SKM-1 (cell line): ENCODE results near the gene ENTHD1.

Experiments
- DNase-seq: peaks from one replicate; lab custom pipeline; 2025; ENCODE audit not compliant: unreplicated experiment; lab: John Stamatoyannopoulos, UW

The ENTHD1 gene

GRCh38 chr22:39797528-39798147 is 95.9 kb downstream of the ENTHD1 start:
- no peak for DNase-seq

GRCh38 chr22:39789788-39790187 is 103.8 kb downstream of the ENTHD1 start:
- no peak for DNase-seq

- DNase-seq: no peak
Observed at GRCh38 chr22:39785232-39785631, 108.3 kb downstream of the ENTHD1 start.

DNA sequence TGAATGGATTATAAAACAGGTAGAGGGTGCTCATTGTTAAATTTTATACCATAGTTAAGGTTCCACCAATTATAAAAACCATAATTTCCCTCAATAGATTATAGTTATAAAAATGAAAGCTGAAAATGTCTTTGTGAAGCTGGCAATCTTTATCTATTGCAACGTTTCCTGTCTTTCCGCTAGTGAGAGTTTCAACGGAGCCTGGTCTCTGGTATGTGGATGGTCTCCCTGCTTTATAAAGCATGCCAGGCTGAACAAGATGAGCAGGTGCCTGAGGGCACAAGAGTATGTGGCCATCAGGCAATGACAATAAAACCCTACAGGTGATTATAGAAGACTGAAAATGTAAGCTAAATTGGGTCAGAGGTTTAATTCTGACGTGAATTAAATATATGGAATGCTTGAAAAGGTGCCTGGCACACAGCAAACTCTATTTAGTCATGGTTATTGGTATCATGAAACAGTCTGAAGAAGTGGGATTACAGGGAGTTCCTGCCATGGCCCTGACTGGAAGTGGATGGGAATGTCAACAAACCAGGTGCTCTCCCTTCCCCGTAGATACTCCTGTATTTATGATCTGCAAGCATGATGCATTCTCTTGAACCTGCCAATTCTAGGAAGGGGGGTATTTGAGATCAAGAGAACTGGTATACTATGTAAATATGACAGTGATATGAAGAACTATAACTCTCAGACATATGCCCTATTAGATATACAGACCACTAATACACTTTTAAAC is 115.7 kb downstream of the ENTHD1 start:
- no peak for DNase-seq

DNA sequence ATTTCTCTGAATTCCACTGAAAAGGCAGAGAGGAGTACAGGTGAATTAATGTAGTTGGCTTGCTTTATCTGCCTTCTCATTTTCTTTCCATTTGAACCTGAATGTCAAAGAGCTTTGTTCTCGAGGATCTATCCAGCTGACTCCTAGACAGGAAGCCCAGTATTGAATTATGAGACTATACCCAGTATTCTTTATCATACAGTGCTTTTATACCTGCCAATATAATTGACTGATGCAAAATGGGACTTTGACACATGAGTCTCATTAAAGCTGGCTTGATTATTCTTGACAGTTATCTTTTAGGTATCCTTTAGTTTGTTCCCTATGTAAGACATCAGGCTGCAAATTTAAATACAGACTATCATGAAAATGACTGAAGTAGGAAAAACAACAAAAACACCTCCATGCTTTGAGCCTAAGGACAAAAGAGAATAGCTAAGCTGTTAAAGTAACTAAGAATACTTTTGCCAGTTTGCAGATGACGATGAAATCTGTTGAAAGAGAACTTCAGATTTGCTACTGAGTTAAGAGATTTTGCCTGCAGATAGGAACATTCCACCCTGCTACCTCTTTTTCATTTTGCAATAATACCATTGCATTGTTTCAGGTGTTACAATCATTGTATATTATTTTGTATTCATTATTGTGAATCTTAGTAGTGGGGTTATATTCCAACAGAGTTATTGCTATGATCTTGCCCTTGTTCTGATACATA is 117.1 kb downstream of the ENTHD1 start:
- DNase-seq: no peak

- no peak for DNase-seq
Observed at GRCh38 chr22:39773976-39774539, 119.5 kb downstream of the ENTHD1 start.

GRCh38 chr22:39773503-39773902 is 120.1 kb downstream of the ENTHD1 start:
- no peak for DNase-seq

GRCh38 chr22:39771486-39771885 is 122.1 kb downstream of the ENTHD1 start:
- DNase-seq: no peak

- DNase-seq: no peak
Observed at GRCh38 chr22:39765661-39766060, 127.9 kb downstream of the ENTHD1 start.

DNA sequence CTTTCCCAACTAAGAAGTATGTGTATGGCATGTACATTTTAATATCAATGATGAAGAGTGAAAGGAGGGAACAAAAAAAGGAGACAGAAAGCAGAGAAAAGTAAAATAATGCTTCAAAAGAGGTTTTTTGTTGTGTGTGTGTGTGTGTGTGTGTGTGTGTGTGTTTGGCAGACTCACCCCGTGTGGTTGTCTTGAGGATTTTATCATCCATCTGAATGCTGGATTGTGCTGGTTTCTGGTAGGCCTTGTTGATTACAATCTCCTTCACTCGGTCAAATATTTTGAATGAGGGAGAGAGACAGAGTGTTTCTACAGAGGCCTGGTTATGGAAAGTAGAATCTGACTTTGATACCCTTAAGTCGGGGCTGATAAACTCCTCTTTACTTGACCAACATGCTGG is 128.5 kb downstream of the ENTHD1 start:
- DNase-seq: no peak

DNA sequence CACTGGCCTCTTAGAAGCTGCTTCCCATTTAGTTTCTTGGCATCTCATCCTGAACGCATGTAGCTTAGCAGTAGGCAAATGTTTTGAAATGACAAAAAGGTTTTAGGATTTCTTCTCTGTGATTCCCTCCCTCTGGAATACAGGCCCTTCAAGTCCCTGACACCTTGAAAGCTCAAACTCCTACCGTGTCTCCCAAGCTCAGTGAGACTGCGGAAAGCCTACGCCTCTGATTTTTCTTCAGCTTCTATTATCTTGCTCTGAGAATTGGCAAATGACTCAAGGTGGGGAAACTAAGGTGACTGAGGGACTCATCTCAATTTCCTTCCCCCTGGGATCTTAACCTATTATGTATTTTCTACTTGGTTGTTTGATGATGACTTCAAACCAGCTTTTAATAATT is 130.3 kb downstream of the ENTHD1 start:
- DNase-seq: no peak

DNA sequence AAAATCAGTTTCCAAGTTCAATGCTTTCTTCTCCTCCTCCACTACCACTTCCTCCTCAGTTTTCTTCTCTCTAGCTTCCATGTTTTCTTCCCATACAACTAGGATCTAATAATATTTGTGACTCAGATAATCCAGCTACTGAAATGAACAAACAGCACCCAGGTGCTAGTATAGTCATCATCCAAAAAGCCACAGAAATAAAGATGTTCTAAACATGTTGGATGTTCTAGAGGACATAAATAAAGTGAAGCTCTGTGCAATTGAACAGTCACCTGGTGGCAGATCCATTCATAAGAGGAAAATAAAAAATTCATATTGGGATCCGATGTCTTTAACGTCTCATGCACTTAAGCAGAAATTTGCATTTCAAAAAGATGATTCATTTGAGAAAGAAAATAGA is 142.8 kb downstream of the ENTHD1 start:
- DNase-seq: no peak

DNA sequence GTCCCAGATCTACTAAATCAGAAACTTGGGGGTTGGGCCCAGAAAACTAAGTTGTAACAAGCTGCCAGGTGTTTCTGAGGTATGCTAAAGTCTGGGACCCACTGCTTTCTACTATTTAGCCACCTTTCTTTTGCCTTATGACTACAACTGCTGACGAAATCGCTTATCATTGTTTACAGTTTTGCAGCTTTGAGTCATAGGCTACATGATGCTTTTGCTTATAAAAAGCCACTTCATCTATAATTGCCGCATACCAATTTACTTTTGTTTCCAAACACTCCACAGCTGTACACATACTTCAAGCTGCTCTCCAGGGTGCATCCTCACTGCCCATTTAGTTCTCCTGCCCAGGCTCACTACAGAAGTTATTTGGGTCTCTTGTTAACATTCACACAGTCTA is 144.7 kb downstream of the ENTHD1 start:
- DNase-seq: no peak

DNA sequence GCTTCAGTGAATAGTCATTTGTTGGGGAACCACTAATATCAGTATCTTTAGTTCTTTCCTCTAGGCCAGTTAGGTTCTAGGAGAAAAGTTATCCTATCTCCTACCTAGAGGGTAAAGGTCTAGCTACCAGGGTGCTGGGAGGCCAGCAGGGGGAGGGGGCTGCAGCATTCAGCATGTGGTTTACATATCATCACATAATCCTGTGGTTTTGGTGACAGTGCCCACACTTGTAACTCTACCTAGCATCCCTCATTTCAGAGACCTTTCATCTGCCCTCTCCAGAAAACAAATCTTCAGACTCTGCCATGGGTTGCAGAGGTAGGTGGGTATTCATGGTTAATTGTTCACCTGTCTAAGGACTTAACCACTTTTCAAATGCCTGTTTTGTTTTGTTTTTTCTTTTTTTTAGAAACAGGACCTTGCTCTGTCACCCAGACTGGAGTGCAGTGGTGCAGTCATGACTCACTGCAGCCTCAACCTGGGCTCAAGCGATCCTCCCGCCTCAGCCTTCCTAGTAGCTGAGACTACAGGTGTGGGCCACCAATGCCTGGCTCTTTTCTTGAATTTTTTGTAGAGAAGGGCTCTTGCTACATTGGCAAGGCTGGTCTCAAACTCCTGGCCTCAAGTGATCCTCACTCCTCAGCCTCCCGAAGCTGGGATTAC is 146.8 kb downstream of the ENTHD1 start:
- DNase-seq: no peak

DNA sequence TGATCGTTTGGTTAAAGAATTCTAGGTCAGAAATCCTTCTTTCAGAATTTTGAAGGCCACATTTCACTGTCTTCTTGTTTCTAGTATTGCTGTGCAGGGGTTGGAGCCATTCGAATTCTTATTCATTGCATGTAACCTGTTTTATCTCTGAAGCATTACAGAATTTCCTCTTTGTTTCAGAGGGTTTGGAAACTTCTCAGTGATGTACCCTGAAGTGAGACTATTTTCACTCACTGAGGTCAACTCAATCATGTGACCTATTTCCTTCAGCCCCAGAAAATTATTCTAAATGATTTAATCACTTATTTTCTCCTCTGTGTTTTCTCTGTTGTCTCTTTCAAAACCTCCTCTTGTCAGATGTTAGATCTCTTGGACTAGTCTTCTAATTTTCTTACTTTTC is 147.8 kb downstream of the ENTHD1 start:
- no peak for DNase-seq

DNA sequence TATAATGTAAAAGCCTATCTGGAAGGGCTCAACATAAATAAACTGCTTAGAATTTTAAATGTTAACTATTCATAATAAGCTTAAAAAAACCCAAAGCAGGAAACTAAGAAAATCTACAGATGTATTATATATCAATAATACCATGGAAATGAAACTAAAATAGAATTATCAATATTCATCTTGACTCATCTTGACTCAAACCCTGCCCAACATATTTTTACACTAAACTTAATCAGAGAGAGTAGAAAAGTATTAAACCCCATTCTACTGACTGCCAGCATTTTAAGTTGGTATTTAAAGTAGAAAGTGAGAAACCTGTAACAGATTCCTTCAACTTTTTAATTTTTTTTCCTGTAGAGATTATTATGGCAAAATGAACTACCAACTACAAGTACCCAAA is 149.2 kb downstream of the ENTHD1 start:
- DNase-seq: no peak

DNA sequence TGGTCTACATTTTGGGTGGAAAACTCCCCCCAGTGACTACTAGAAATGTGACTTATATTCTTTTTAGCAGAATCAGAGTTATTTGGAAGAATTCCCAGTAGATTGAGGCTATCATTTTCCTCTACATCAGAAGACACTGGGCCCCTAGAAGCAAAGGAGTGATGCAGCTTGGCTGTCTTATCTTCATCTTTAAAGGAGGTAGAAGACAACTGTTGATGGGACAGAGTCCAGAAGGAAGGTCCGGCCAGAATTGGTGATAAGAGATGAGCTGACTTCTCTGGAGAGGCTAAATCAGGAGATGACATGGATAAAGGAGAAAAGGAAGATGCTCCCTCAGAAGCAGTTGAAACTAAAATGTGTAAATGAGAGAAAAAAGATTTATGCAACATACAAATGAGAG is 149.6 kb downstream of the ENTHD1 start:
- DNase-seq: no peak

DNA sequence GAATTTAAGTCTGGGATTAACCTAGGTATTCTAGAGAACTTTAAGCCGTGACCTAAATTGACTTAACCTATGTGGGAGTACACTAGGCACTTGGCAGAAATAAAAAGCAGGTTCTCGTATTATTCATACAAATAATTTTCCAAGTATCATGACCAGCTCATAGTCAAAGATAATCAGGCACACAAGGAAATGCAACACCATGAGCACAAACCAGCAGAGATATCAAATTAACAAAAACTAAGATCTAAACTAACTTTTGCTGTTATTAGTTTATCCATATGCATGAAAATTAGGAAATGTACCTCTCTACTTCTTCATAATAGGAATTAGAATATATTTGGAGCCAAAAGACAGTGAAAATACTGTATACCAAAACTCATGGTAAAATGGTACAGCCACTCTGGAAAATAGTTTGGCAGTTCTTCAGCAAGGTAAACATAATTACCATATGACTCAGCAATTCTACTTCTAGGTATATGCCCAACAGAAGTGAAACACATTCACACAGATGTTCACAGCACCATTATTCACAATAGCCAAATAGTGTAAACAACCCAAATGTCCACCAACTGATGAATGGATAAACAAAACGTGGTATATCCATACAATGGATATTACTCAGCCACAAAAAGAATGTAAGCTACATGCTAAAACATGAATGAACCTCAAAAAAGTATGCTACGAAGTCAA is 154.1 kb downstream of the ENTHD1 start:
- DNase-seq: no peak

DNA sequence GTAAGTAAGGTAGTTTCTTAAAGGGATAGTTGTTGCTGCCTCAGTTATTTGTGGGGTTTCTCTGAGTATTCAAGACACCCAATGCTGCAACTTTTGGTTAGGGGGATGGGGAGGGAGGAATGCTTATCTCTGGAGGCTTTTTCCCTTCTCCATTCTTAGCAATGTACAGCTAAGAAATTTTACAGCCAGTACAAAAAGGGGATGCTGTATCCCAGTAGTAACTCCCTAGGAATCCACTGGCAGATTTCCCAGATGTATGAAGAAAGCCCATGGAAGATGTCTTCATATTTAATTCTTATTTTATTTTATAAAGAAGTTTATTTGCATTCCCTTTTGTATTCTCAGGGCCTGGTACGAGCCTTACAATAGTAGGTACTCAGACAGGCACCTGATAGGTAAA is 154.8 kb downstream of the ENTHD1 start:
- DNase-seq: no peak

GRCh38 chr22:39735776-39736175 is 157.8 kb downstream of the ENTHD1 start:
- no peak for DNase-seq

DNA sequence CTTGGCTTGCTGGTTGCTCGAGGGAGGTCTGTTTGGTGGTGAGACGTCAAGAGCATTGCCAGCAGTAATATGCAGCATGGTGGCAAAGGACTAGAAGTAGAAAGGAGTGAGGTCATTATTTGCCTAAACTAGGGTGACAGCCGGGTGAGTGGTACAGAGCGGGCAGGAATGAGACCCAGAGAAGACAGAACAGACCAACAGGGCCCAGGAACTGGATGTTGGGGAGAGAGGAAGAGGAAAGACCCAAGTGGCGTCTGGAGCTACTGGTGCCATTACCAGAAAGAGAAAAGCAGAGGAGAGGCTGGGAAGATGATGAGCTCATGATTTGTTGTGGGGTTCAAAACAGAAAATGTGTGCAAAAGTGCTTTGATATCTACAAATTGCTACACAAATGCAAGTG is 158.7 kb downstream of the ENTHD1 start:
- DNase-seq: no peak
